ENCODE measurements around the gene E2F4.

GRCh38 chr16:67144943-67145342 is 47.0 kb upstream of the E2F4 start:
- TF ChIP-seq CTCF (IDR thresholded peaks at IDR 0.05) (no peak), POLR2A (IDR thresholded peaks at IDR 0.05) (no peak), POLR2AphosphoS5 (IDR thresholded peaks at IDR 0.05; ENCODE audit: insufficient read depth in 1 of 2, low read depth in 1 of 2) (no peak)
